NCI-H345 treated with DMSO at 0.1 percent for 48 hours (cell line): ENCODE measurements around the gene LHX3.

Source experiments
- DNase-seq: peaks from one replicate; lab custom pipeline; 2025; ENCODE audit not compliant: unreplicated experiment; lab: John Stamatoyannopoulos, UW

Gene LHX3

DNA sequence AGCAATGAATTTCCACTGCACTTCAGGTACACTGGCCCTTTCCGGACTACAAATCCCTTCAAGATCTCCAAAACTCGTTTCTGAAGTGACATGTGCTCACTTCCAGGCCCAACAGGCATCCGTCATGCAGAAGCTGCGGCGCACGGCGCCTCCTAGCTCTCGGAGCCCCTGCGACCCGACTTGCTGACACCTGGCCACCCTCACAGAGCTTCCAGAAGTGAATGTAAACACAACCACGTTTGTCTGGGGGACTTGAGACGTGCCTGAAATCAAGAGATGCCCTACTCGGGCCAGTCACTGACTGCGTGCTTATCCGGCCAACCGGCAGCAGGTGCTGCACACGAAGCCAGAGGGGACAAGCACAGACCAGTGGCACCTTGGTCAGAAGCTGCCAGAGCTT is 4.9 kb upstream of the LHX3 start:
- DNase-seq, result no peak

DNA sequence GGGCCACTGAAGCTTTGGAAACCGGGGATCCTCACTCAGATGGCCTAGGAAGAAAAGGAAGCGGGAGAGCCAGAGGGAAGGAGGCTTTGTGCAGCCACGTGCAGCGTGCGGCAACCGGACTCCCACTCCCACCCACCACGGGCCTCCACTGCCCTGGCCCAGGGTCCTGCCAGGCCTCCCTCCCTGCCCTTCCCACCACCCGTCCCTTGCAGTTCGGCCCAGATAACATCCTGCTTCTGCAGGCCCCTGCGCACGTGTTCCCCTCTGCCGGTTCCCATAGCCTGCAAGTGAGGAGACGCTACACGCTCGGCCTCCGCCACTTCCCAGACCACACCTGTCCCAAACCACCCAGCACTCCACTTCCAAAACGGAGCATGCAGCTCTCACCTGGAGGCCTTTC is 4.3 kb upstream of the LHX3 start:
- DNase-seq, result no peak

DNA sequence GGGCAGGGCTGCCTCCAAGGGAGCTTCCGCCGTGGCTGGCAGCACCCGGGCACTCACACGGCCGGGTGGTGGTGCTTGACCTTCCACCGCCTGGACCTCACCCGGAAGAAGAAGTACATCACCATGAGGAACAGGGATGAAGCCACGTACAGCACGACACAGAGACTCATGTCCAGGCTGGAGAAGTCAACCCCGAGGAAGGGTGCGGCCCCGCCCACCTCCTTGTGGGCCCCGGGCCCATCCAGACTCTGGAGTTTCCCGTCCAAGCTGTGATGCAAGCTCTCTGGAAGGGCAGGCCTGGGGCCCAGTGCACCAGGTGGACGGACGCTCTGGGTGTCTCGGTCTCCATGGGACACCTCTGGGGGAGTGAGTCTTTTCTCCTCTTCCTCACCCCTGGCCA is 3.7 kb upstream of the LHX3 start:
- DNase-seq, result no peak

DNA sequence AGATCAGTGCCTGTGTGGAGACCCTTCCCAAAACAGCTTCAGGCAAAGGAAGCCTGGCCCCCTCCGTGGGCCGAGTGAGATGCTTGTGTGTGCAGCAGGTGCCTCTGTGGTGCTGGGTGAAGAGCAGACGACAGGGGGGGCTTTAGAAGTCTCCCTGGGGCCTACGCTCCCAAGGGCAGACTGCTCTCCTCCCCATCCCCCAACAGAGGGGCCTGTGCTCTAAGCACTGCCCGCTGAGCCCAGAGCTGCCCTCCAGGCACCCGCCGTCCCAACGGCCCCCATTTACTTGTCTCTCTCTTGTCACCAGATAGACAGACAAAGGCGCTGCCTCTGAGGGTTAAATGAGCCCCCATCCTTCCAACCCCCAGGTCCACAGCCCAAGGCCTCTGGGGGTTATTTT is 2.7 kb upstream of the LHX3 start:
- no peak for DNase-seq

DNA sequence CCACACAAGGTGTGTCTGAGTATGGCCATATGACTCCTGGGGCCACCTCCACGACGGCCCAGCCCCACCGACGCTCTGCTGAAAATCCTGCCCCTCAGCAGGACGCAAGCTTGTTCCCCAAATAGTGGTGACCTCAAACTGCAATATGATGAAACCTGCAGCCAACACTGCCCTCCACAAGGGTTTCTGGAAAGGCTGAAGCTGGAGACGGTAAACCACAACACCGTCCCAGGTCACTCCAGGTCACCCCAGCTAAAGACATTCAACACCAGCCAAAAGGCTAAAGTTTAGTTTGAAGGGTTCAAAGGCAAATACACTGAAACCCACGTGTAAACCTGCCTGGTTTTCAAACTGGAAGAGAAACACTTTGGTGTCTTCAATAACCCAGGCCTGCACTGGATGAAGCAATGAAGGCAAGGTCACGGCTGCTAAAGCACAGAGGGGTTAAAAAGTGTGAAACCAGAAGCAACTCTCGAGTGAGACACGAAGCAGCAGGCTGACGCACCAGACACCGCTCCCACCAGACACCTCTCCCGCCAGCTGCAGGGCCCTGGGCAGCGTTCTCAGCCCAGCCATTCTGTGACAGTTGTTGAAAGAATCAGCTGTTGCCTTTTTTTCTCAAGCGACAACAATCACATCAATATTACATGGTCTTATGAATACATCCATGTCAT is 1.8 kb upstream of the LHX3 start:
- DNase-seq, result no peak

DNA sequence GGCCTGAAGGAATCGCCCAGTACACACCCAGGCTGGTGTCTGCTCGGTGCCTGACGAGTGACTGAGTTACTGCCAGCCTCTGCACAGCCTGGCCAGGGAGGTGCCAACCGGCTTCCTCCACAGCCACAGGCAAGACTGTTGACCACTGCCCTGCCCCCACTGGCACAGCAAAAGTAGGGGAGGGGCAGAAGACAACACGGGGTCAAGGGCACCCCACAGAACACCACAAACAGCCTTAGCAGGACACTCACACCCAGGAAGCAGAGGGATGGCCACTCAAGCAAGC is 722 bp upstream of the LHX3 start:
- DNase-seq, result no peak

DNA sequence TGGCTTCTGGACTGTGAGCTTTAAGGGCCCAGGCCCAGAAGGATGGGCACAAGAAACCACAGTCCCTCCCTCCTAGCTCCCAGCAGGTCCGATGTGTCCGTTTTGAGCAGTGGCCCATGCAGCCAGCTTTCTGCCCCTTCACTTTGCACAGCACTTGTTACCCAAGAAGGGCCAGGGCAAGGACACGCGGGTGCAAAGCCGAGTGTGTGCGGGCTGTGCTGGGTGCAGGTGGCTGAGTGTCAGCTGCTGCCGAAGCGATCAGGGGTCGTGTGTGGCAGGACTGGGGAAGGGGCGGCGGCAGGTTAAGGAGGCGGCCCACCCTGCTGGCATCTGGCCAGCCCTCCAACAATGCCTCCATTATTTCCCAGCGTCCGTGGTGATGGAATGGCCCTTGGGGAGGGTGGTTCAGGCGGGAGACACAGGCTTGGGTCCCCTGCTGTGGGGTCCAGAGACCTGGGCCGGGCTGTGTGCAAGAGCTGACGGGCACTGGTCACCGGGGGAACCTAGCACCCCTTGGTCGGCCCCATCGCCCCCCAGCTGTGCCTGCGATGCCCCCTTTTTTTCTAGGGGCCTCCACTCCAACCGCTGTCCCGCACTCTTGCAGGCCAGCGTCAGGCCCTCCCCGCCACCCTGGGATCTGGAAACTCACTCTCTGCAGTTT is 653 bp downstream of the LHX3 start:
- no peak for DNase-seq

DNA sequence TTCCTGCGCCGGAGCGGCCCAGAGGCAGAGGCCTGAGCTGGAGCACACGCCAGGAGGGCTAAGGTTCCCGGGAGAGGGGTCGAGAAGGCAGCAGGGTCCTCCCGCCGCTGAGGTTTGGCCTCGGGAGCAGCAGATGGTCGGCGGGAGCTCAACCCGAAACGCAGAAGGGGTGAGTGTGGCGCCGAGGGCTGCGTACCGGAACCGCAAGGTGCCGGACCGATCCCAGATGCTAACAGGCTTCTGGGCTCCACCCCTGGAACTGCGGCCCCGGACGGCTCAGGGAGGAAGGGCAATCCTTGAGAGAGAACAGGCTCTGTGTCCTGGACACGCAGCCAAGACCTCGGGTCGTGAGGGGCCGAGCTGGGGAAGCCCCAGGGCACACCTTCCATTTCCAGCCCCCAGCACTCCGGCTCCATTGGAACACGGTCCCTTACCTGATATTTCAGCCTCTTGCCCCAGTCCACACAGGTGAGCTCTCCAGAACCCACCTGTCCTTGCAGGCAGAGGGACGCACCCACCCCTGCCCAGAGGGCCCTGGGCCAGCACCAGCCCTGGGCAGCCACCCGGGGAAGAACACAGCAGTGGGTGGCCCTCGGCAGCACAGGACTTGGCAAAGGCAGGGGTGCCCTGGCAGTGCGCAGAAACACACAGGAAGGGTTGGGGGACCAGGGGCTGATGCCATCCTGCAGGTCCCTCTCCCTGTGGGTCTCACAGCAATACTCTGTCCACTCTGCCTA is 1.4 kb downstream of the LHX3 start:
- DNase-seq, result no peak

DNA sequence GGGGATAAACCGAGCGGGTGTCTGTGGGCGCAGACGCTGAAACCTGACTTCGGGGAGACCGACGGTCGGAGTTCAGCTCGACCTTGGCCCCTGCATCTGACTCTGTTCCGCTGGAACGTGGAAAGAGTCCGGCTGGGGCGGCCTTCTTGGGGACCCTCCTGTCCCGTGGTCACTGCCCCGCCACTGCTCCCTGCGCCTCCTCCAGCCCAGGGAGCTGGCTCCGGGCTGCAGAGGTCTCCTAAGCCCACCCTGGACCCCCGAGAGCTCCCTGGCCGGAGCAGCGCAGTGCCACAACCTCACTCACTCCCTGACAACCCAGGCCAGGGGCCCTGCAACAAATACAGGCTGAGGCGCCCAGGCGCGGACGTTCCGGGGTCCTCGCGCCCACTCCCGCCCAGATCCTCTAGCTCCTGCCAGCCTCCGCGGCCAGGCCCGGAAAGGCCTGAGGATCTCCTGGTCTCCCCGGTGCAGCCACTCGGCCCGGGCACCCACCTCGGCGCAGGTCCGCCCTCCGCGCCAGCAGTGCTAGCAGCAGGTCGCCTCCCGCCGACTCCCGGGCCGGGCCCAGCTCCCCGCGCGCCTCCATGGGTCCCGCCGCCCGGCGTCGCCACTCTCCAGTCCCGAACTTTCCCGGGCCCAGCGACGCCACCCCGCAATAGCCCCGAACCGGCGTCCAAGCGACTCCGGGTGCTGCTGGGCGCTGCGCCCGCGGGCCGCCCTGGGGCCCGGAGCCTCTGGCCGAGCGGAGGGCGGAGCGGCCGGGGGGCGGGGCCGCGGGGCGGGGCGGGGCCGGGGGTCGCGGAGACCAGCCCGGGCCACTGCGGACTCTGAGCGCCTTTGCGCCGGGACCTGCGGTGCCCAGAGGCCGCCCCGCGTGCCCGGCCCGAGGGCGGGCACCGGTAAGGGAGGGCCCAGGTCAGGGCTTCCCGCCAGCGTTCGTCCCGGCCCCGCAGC is 2.2 kb downstream of the LHX3 start:
- no peak for DNase-seq

DNA sequence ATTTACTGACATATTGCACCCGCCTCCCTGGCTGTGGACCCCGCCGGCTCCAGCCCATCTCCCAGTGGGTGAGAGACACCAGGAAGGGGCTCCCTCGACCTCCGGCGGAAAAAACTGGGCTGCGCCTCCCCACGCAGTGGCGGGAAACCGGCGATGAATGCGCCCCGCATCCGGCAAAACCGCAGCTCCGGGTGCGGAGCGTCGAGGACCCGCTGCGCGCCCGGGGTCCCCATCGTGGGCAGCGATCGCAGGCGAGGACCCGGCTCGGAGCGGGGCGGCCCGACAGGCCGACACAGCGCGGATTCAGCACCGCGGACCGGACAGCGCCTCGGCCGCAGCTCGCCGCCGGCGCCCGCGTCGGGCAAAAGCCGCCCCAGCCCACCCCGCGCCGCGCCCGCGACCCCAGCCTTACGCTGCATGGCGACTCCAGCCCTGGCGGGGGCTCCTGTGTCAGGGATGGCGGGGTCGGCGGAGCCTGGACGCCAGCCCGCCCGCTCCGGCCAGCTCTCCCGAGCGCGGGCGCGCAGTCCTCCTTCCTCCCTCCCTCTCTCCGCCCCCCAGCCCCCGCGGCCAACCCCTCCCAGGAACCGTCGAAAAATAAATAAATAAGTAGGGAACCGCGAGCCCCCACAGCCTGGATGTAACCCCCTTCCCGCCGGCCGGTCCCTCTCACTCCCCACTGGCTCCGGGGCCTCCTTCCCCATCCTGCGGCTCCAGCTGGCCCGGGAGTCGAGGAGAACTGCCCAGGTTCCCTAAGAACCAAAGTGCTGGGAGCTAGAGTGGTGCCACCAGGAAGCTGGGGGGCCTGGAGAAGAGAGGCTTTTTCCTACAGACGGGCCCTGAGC is 3.1 kb downstream of the LHX3 start:
- no peak for DNase-seq

DNA sequence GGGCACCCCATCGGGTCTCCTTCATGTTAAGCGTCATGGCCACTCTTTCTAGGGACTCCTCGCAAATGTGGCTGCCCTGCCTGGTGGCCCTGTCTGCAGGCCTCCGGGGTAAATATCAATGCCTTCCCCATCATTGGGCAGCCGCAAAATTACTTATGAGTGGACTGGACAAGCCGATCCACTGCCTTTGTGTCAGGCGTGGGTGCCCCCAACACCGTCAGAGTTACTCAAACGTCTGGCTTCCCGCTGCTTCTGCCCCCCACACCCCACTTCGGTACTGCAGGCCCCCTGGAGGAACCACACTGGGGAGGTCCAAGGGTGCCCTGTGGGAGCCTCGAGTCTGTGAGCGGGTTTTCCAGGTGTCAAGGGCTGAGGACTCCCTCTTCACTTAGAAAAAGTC is 3.8 kb downstream of the LHX3 start:
- no peak for DNase-seq

DNA sequence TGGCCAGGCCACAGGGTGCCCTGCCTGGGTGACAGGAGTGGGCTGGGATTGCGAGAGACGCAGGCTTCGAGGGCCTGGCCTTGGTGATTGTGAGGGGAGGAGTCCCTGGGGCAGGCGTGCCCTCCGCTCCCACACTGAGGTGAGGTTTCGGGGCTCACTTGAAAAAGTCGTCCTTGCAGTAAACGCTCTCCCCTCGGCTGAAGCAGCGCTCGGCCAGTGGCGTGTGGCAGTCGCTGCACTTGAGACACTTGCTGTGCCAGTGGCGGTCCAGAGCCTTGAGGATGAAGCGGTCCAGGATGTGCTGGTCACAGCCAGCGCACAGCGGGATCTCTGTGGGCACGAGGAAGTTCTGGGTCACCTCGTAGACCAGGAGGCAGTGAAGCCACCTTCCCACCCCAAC is 4.5 kb downstream of the LHX3 start:
- DNase-seq, result no peak

DNA sequence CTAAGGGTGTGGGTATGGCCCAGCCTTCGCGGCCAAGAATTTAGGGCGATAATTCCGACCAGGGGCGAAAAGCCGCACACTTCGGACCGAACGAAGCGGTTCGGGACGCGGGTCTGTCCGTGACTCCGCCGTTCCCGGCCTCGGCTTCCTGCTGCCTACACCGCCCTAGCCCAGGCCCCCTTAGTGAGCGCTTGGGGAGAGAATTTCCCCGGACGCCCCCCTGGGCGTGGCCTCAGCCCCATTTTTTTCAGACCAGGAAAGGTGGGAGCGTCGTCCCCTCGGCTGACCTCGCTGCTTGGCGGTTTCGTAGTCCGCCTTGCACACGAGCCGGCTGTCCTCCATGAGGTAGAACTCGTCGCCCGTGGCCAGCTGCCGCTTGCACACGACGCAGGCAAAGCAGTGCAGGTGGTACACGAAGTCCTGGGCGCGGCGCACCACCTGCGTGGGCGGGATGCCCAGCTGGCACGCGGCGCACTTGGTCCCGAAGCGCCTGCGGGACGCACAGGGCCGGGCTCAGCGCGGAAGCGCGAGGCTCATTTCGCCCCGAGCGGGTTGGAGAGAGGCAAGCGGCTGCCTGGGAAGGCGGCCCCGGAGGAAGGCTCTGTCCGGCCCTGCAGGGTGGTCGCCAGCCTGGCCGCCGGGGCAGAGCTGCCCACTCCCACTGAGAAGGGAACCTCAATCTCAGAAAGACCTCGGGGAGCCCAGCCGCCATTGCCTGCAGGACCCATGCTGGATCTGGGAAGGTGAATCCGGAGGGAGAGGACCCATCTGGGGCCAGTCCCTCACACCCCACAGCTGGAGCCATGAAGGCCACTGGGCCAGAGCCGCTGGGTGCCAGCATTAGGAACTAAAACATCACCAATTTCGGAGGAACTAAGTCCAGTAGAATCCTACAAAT is 5.3 kb downstream of the LHX3 start:
- DNase-seq, result no peak

DNA sequence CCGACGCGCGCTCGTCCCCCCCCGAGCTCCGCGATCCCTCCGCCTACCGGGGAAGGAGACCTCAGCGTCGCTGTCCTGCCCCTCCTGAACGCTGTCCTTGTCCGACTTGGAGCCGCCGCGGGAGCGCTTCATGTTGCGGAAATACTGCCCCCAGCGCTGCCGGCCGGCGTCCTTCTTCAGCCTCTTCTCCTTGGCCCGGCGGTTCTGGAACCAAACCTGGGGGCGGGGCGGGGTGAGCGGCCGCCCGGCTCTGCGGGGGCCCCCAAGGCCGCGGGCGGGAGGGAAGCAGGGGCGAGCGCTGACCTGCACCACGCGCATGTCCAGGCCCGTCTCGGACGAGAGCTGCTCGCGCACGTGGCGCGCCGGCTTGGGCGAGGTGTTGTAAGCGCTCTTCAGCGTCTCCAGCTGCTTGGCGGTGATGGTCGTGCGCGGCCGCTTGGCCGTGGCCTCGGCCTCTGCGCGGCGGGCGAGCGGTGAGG is 6.3 kb downstream of the LHX3 start:
- no peak for DNase-seq

DNA sequence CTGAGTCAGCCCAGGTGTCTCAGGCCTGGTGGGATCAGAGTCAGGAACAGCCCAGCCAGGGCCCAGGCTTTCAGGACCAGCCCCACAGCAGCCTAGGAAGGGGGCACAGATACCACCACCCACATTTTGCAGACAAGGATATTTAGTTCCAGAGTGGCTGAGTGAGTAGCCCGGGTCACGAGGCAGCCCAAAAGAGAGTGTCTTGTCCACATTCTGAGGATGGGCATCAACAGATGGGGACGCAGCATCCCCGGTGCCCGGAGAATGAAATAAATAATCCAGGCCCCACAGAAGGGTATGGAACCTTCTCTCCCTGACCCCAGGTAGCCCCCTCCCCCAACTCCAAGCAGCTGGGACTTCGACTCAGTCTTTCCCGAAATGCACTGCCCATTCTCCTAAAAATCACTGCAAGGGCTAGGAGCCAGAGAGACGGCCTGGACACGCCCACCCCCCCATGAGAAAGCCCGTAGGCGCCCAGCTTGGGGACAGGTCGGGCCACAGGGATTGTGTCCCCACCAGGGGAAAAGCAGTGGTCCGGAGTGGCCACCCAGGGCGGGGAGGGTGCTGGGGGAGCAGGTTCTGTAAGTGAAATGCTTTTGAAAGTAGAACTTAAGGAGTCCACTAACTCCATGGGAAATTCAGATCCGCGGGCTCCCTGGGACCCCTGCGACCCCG is 6.9 kb downstream of the LHX3 start:
- no peak for DNase-seq

DNA sequence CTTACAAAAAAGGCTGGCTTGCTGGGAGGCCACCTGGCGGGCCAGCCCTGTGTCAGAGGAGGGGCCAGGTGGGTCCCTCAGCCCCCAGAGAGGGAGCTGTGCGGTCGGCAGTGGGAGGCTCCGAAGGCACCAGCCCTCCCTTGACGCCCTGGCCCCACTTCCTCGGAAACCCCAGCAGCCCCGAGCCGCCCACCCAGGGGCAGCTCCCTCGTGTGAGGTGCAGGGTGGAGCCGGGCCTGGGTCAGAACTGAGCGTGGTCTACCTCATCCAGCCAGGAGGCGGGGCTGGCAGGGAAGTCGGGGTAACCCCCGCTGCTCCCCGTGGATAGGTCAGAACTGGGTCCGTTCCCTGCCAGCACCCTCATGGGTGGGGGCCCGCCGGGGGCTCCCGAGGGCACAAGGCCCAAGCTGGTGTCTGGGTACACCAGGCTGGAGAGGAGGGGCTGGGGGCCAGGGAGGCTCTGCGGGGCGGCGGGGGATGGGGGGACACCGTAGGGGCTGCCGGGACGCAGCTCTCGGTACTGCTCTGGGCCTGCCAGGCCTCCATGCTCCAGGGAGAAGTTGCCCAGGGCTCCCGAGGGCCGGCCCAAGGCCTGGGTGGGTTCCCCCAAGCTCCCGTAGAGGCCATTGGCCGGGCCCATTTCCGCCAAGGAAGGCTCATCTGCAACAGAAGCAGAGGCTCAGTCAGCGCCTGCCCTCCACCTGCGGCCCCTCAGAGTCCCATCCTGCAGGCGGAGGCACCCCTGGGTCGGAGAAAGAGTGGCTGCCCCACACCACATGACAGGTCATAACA is 7.6 kb downstream of the LHX3 start:
- no peak for DNase-seq

DNA sequence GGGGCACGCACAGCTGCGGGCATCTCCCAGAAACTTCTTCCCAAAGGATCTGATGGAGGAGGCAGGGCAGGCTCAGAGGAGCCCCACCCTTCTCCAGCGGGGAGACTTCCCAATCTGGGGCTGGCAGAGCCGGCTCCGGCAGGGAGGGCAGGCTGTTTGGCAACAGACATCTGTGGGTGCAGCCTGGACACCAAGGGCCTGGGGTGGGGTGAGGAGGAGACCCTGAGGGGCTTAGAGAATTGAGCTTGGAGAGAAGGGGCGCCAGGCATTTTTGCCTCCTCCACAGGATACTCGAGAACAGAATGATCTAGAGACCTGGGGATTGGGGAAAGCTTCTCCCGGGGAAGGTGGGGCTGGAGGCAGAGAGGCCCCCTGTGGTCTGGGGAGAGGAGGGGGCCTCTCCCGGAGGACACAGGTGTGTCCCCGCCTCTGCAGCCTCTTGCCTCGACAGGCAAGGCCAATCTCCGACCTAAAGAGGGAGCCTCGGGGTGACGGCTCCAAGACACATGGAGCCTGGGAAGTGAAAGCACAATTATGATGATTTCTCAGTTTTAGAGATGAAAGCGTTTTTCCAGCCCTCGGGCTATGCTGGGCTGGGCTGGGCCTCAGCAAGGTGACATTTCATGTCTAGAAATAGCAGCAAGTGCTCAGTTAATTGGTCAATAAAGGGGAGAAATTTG is 8.4 kb downstream of the LHX3 start:
- no peak for DNase-seq

DNA sequence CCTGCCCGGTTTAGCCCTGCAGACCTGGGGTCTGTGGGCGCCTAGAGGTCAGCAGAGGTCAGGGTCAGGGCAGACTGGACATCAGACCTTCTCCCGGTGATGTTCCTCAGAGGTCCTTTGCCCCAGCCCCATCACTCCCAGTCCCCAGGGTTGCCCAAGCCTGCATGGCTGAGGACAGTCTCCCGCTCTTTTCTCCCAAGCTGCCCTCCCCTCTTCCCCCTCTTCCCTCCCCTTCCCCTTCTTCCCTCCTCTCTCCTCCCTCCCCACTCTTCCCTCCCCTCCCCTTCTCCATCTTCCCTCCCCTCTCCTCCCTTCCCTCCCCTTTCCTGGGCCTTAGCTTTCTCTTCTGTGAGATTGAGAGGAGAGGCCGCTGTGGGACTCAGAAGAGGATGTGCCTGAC is 10.4 kb downstream of the LHX3 start:
- no peak for DNase-seq
